Measurements from ENCODE around the gene JAKMIP1.

DNA sequence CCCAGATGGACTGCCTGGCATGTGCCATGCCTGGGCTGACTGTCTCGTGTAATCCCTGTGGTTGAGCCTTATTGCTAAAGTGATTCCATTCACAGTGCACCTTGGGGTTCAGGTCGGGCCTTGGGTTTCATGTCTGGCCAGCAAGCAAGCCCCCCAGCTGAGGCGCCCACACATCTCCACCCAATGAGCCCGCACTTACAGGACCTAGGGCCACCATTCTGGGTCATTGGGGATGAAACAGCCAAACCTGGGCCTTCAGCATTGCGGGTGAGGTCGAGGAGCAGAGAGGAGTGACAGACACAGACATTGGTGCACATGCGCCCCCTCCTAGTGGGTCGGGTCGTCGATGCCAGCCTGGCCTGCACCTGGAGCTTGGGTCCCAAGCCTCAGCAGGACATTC lies 48.0 kb upstream of the JAKMIP1 start:
- TF ChIP-seq, protein P1, sequence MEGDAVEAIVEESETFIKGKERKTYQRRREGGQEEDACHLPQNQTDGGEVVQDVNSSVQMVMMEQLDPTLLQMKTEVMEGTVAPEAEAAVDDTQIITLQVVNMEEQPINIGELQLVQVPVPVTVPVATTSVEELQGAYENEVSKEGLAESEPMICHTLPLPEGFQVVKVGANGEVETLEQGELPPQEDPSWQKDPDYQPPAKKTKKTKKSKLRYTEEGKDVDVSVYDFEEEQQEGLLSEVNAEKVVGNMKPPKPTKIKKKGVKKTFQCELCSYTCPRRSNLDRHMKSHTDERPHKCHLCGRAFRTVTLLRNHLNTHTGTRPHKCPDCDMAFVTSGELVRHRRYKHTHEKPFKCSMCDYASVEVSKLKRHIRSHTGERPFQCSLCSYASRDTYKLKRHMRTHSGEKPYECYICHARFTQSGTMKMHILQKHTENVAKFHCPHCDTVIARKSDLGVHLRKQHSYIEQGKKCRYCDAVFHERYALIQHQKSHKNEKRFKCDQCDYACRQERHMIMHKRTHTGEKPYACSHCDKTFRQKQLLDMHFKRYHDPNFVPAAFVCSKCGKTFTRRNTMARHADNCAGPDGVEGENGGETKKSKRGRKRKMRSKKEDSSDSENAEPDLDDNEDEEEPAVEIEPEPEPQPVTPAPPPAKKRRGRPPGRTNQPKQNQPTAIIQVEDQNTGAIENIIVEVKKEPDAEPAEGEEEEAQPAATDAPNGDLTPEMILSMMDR (conservative IDR thresholded peaks at IDR 0.05): no peak
- no peak for TF ChIP-seq EZH2 (IDR thresholded peaks at IDR 0.05; ENCODE audit: low read depth)

Measured in PC-9 (cell line).